Measurements from ENCODE around the gene ZNF599. TPM values are rescaled to one million over a fixed set of nuclear protein-coding genes. Genes with fewer than 3 reads are reported as not detected.

Gene ZNF599
- total and polyA plus RNA-seq, 2 donors from 2014 or later, result 8.9 to 14.2 TPM

DNA sequence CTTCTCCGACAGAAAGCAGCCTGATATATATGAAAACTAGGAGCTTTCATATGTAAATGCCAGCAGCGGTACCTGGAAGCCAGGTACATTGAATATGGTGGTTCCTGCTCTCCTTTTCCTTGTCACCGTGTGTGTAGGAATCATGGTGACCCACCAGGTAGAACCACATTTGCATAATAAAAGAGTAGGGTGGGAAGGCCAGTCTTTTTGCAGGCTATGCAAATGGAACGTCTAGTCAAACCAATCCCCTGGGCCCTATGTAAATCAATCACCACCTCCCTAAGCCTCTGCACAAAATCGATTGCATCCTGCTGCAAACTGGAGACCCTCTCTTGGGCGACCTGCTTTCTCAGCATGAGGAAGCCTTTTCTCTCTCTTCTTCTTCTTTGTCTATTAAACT, 61.1 kb downstream of the ZNF599 start:
- Histone ChIP-seq H3K4me1 (ENCODE audit: control insufficient read depth in 2 of 3, insufficient read depth in 2 of 3, low read depth in 1 of 3, low read length in 3 of 3) (no peaks in the 10 kb centered on the region), H3K4me3 (ENCODE audit: low read length in 3 of 3) (no peak overlapping the region), H3K36me3 (ENCODE audit: control insufficient read depth in 2 of 3, insufficient read depth in 3 of 3, low read length in 3 of 3) (no peaks in the 10 kb centered on the region), H3K27me3 (ENCODE audit: control insufficient read depth, insufficient read depth, low read length) (no peaks in the 10 kb centered on the region), H3K9me3 (ENCODE audit: control insufficient read depth in 2 of 3, insufficient read depth in 1 of 3, low read length in 3 of 3) (peaks cover 0 to 7% (median 2%) of the 10 kb centered on the region in 3 donors), H3K9ac (ENCODE audit: low read length in 3 of 3) (no peak overlapping the region), H3K27ac (ENCODE audit: low read depth in 2 of 2, low read length in 2 of 2) (no peak overlapping the region)
- intact Hi-C loops (cut with DNase I), result loop anchor here (5.0 kb wide), 1 partner anchor 75 kb away; no protein-coding TSS in a partner anchor
- DNase-seq (no peak), FAIRE-seq (no peak)
- TF ChIP-seq CTCF (IDR thresholded peaks at IDR 0.05; ENCODE audit: borderline replicate concordance, extremely low read depth, insufficient read depth), result no peak

Other genes starting within 250 kb of the ZNF599 start
- gene SCGB2B2, start 96.1 kb downstream of the ZNF599 start, total RNA-seq, result 1.1 TPM
- 0.73 TPM for gene SCGB2B2, start 96.1 kb downstream of the ZNF599 start, polyA plus RNA-seq (ENCODE audit: insufficient read depth, low read depth, low replicate concordance)
- gene ZNF302, start 95.5 kb downstream of the ZNF599 start, total RNA-seq, result 36.4 TPM
- 25.5 TPM for gene ZNF302, start 95.5 kb downstream of the ZNF599 start, polyA plus RNA-seq (ENCODE audit: insufficient read depth, low read depth, low replicate concordance)
- gene ZNF181, start 39.0 kb downstream of the ZNF599 start, total RNA-seq, result 13.4 TPM
- gene ZNF181, start 39.0 kb downstream of the ZNF599 start, polyA plus RNA-seq (ENCODE audit: insufficient read depth, low read depth, low replicate concordance), result 14.0 TPM
- gene ZNF30, start 153.7 kb upstream of the ZNF599 start, total RNA-seq, result 3.5 TPM
- 3.1 TPM for gene ZNF30, start 153.7 kb upstream of the ZNF599 start, polyA plus RNA-seq (ENCODE audit: insufficient read depth, low read depth, low replicate concordance)
- 9.1 TPM for gene ZNF792, start 191.0 kb upstream of the ZNF599 start, total RNA-seq
- gene ZNF792, start 191.0 kb upstream of the ZNF599 start, polyA plus RNA-seq (ENCODE audit: insufficient read depth, low read depth, low replicate concordance), result 2.0 TPM
- gene GRAMD1A, start 227.1 kb upstream of the ZNF599 start, total RNA-seq, result 87.3 TPM
- gene GRAMD1A, start 227.1 kb upstream of the ZNF599 start, polyA plus RNA-seq (ENCODE audit: insufficient read depth, low read depth, low replicate concordance), result 29.8 TPM

Measured in kidney (tissue), 14 donors.